HG02973 (cell line): ENCODE data around the gene TRAM1L1.
A peak's percentile ranks its signal among the peaks of the same experiment; 100 is the strongest.

Experiments used
- ATAC-seq: cut with Tn5 transposase; IDR thresholded peaks from one replicate; pipeline ENCODE4 v1.9.1; 2021; ENCODE audit warnings: moderate library complexity; ENCODE audit not compliant: unreplicated experiment

TRAM1L1 gene

GRCh38 chr4:117084866-117085701 lies at the start of gene TRAM1L1:
Gene TRAM1L1 (minus strand): TSS chr4:117085576. CDS start chr4:117085393, 183 bp downstream.
- ATAC-seq = no peak

GRCh38 chr4:117134386-117134785 lies 49.0 kb upstream of the TRAM1L1 start:
- peak; percentile 64 for ATAC-seq

GRCh38 chr4:117096886-117097285 lies 11.5 kb upstream of the TRAM1L1 start:
- ATAC-seq = no peak

GRCh38 chr4:117096462-117096861 lies 11.1 kb upstream of the TRAM1L1 start:
- ATAC-seq = no peak

GRCh38 chr4:117093571-117093970 lies 8.2 kb upstream of the TRAM1L1 start:
- ATAC-seq = no peak

GRCh38 chr4:117077760-117078159 lies 7.6 kb downstream of the TRAM1L1 start:
- ATAC-seq = no peak

- ATAC-seq = no peak
These were observed 17.3 kb downstream of the TRAM1L1 start for GRCh38 chr4:117068120-117068519.

- no peak for ATAC-seq
These were observed 21.2 kb downstream of the TRAM1L1 start for GRCh38 chr4:117063961-117064696.

GRCh38 chr4:117042962-117043361 lies 42.4 kb downstream of the TRAM1L1 start:
- ATAC-seq = no peak
